ENCODE results near the gene SECISBP2.
"Not testable (repeated sequence)": the region's sequence is repeated elsewhere in the genome, so short reads cannot be mapped to it uniquely, and the experiment has no call there.

Gene SECISBP2

GRCh38 chr9:89310475-89311345, 7.6 kb upstream of the SECISBP2 start, which contains the start of gene CKS2:
Gene CKS2 (plus strand): TSS chr9:89311195. CDS start chr9:89311293, 98 bp downstream.
- peak; percentile 100 for DNase-seq

DNA sequence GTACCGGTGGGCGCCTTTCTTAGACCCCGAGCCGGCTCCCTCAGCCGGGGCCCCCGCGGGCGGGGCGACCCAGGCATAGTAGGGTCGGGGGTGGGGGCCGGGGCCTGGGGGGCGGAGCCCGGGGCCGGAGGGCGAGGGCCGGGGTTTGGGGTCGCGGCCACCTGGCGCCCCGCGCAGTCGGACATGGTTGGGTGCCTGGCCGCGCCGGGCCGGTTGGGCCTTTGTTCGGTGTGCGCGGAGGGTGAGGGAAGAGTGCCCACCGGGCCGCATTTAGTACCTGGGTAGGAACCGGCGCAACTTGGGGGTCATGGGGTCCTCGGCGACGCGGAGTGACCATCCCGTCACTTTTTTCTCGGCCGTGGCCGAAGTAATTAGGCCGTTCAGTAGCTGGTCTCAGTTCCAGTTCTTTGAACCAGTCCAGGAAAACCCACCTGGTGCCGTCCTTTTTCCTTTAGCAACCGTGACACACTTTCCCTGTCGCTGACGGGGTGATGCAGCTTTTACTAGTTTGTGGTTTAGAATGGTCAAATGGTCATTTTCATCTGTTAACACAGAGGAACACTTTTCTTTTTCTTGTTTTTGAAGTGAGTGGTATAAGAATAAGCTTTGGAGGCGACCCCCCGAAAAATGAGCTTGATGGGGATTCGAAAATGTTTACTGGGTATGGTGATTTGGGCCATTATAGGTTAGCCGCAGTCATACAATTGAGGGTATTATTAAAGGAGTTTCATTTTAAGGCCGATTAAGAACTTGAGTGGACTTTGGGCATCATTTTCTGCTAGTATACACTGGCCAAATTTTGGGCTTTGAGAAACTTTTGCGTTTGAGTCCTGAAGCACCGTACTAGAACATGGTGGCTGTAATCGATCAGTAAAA, 6.7 kb upstream of the SECISBP2 start:
- DNase-seq, result no peak

- peak; percentile 32 for DNase-seq
Measured at GRCh38 chr9:89312222-89312571, 6.1 kb upstream of the SECISBP2 start.

- DNase-seq, result no peak
Measured at GRCh38 chr9:89313842-89314241, 4.5 kb upstream of the SECISBP2 start.

DNA sequence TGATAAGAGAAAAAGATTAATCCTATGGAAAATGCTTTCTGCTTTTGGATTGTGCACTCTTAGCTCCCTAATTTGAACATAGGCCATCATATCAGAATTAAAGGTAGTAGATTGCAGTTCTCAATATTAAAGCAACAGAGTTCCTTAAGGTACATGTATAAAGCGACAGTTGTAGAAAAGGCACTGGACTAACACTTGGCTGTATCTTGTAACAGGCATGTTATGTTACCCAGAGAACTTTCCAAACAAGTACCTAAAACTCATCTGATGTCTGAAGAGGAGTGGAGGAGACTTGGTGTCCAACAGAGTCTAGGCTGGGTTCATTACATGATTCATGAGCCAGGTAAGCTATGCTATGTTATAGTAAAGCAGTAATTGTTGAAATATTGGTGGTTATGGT, 3.3 kb upstream of the SECISBP2 start:
- no peak for DNase-seq

DNA sequence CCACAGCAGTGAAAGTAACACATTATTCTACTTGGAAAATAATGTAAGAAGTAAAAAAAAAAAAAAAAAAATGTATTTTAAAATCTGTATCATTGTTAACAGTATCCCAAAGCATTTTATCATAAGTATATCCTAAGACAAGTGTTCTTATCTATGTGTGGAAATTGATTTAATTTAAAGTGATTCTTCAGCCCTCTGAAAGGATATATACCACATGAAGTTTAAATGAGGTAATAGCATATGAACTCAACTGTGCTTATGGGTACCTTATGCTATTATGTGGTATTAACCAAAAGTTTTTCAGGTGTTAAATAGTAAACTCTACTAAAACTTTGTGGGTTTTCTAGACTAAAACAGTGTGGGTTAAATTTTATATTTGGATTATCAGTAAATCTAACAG, 2.8 kb upstream of the SECISBP2 start:
- DNase-seq, result no peak

DNA sequence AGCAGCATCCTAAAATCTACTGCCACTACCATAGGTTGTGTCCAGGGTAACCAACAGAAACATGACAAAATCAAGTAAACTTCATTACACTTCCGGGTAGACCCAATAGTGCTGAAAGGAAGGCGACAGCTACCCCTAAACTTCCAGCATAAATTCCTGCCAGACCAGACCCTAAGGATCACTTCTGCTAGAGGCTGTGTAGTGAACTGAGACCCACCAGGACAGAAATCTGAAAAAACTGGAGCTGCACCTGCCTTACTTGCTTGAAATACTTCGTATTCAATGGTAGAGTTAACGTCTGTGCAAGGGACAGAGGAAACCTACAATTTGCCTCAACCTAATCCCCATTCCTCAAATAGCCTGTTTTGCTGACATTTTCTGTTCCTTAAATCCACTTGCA, 1.0 kb upstream of the SECISBP2 start:
- no peak for DNase-seq

DNA sequence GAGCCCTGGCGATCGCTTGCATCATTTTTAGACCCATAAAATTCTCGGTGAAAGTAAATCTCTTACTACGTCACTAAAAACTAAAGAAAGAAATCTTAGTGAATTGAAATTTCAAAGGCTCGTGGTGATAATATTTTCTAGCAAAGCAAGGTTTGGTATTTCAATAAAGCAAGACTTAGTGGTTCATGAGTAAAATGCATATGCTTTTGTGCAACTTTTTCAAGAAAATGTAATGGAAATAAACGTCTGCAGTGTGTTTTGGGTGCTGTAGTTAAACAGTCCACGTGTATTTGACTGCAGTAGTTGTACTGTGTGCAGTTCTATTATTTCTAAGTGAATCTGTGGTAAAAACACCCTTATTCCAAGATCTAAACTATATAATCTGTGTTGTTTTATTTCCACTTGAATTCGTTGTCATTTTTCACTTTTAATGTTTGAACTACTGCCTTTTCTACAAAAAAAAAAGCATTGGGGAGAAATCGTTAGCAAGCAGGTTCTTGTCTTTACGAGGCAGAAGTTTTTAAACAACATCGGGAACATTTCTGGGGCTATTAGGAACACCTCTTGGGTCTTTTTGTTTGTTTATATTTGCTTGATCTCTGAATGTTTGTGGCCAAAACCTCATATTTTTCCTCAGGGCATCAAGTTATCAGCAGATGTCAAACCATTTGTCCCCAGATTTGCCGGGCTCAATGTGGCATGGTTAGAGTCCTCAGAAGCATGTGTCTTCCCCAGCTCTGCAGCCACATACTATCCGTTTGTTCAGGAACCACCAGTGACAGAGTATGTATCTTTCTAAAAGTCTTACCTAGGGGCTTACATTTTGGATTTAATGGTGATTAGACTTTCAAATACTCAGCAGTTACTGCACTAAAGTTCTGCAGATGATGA, 960 bp downstream of the SECISBP2 start:
- no peak for DNase-seq

- no peak for DNase-seq
Measured at GRCh38 chr9:89323390-89323789, 5.1 kb downstream of the SECISBP2 start.

DNA sequence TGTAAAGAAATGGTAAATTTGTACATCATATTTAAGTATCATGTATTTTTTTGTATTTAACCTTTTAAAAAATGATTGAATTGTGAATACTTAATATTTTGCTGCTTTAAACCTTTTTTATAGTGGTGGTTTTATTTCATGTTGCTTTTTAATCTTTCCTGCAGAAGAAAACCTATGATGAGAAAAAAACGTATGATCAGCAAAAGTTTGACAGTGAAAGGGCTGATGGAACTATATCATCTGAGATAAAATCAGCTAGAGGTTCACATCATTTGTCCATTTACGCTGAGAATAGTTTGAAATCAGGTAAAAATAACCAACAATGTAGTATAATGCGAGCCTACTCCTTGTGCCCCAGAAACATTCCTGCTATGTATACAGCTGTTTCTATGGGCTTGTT, 7.4 kb downstream of the SECISBP2 start:
- DNase-seq, result no peak

DNA sequence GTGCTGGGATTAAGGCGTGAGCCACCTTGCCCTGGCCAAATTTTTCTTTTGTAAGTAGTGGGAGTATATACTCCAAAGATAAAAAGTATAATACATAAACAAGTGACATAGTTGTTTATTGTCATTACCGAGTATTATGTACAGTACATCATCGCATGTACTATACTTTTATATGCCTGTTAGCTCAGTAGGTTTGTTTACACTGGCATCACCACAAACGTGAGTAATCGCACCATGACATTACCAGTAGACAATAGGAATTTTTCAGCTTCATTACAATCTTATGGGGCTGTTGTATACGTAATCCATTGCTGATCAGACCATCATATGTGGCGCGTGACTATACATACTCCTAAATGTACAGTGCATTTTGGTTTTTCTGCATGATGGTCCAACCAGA, 9.8 kb downstream of the SECISBP2 start:
- DNase-seq, result no peak

DNA sequence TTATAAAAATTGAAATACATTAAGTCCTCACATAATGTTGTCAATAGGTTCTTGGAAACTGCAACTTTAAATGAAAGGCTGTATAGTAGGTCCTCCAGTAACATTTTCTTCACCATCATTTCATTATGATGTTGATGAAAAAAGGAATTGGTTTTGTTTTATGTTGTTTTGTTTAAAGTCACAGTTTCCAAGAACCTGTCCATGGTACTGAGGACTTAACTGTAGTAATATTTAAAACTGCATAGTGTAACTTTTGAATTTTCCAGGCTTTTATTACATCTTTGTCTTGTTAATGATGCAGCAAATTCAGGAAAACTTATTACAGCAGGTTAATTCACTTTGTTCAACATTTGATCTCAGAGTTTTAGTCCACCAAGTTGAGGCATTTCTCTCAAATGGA, 11.6 kb downstream of the SECISBP2 start:
- no peak for DNase-seq

DNA sequence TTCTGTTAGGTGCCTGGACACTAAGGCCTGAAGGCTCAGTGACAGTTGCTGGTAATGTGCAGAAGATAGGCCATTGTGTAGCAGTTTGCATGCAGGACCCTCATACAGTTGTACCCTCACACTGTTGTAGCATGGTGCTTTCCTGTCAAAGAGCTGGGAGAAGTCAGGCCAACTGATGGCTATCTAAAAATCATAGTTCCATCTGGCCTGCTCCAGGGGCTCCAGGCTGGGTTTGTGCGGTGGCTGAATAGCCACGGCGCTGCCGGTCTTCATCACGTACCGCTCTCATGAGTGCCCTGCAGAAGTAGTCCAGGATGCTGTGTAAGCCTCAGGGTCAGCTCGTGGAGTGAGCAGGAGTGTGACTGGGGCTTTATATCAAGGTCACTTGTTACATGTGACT, 12.2 kb downstream of the SECISBP2 start:
- no peak for DNase-seq

GRCh38 chr9:89339807-89340206, 21.5 kb downstream of the SECISBP2 start:
- DNase-seq, result no peak

DNA sequence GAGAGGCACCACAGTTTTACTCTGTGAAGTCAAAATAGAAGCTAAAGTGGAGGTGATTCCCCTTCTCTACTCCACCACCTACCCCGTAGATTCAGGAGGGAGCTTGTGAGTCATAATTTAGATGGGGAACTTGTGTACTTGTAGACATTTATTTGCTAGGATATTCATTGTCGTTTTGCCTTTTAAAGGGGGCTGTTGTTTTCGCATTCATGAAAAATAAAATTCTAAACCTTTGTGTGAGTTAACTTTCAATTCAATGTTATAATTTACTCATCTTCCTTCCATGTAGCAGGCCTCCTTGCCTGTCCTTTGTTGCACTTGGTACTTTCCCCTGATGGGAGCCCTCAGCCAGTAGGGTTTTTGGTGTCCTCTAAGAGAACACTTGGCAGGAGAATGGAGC, 22.0 kb downstream of the SECISBP2 start:
- no peak for DNase-seq

- no peak for DNase-seq
Measured at GRCh38 chr9:89342213-89342612, 23.9 kb downstream of the SECISBP2 start.

DNA sequence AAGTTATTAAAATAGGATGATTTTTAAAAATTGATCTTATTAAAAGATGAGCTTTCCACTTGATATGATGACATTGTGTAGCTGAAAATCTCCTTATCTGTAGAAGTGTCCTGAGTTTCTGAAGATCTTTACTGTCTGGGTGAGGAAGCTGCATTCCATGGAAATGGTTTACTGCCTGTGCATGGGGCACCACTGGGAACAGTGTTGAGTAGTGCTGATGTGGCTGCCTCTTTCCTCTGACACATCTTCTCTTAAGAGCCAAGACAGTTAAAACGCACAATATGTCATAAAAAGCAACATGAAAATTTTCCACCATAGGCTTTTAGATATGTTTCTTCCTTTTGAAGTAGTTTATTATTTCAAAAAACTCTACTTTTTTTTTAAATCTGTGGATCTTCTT, 24.6 kb downstream of the SECISBP2 start:
- DNase-seq, result no peak

DNA sequence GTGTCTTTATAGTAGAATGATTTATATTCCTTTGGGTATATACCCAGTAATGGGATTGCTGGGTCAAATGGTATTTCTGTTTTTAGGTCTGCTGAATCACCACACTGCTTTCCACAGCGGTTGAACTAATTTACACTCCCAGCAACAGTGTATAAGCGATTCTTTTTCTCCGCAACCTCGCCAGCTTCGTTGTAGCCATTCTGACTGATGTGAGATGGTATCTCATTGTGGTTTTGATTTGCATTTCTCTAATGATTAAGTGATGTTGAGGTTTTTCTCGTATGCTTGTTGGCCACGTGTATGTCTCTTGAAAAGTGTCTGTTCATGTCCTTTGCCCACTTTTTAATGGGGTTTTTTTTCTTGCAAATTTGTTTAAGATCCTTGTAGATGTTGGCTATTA, 25.5 kb downstream of the SECISBP2 start:
- not testable (repeated sequence) for DNase-seq

GRCh38 chr9:89345476-89345875, 27.2 kb downstream of the SECISBP2 start:
- DNase-seq, result no peak

GRCh38 chr9:89346696-89347095, 28.4 kb downstream of the SECISBP2 start:
- no peak for DNase-seq

DNA sequence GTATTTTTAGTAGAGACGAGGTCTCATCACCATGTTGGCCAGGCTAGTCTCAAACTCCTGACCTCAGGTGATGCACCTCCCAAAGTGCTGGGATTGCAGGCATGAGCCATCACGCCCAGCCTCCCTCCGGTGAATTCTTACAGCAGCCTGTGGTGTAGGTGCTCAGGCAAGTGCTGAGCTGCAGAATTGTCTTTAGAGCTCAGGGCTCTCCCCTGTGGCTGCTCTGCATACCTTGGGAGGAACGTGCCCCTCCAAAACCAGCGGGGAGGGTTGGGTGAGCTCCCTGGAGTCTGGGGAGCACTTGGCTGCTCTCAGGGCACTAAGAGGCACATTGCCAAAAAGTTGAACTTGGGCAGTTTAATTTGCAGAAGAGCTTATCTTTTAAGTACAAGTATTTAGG, 29.4 kb downstream of the SECISBP2 start:
- no peak for DNase-seq

DNA sequence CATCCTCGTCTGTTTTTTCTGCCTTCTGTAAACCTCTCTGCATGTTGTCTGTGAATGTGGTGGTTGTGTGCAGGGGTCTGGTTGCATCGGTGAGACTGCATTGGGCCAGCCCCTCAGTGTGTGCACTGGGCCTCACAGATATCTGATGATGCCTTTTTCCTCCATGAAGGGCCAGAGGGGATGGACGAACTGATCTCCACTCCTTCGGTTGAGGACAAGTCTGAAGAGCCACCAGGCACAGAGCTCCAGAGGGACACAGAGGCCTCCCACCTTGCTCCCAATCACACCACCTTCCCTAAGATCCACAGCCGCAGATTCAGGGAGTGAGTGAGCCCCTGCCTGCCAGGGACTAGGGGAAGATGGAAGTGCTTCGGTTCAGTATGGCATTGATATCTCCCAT, 31.3 kb downstream of the SECISBP2 start:
- DNase-seq, result no peak

DNA sequence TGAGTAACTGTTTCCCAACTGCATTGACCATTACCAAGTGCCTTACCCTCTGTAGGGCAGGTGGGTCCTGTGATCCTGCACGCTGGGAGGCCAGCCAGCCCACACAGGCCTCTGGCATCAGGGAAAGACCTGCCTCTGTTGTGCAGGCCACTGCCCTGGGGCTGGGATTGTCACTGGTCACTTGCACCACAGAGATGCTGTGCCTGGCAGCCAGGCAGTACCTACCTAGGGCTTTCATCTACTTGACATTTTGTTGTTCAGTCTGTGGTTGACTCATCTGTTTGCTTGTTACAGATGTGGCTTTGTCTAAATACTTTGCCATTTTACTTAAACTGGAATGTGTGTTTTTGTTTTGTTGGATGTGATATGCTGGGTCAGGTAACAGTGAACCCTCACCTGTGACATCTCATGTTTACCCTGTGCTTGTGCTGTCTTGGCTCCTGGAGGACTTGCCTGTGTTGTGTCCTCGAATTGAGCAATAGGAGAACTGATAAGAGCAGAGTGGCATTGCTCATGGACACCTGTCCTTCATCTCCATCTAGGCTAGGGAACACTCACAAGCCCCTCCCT, 32.8 kb downstream of the SECISBP2 start:
- DNase-seq, result no peak
